T-cell (primary cell): Measurements from ENCODE around the gene DESI1. TPM values are rescaled to one million over a fixed set of nuclear protein-coding genes. Genes with fewer than 3 reads are reported as not detected.

Experiments
- ATAC-seq, 4 experiments: fragments of 200-7000 bp in 3 of 4; fragments of 150-1000 bp in 1 of 4; cut with Tn5 transposase; replicated peaks in 1 of 4; 1 replicate in 3 of 4; 2 replicates in 1 of 4; pipeline ENCODE4 v1.10.0; 2021; ENCODE audit warnings: moderate library complexity in 3 of 4, mild to moderate bottlenecking in 2 of 4, moderate number of reproducible peaks in 1 of 4
- CTCF ChIA-PET, 2 donors: fragments of 300-600 bp; sonication (Branson Sonifier 250); formaldehyde crosslinking; loops; one replicate each; lab custom pipeline; 2022; ENCODE audit warnings: antibody characterized with exemption in 2 of 2; lab: Charles Lee
- POLR2A ChIA-PET, 2 donors: fragments of 300-600 bp; sonication (Branson Sonifier 250); formaldehyde crosslinking; loops; one replicate each; lab custom pipeline; 2022; ENCODE audit warnings: antibody characterized with exemption in 2 of 2; lab: Charles Lee
- DNase-seq, 35 experiments: peaks; one replicate each; pipeline versions ENCODE4 v3.0.0 to v3.0.0-alpha.2; 2013 to 2023
- H3K27ac ChIP-seq: one replicate; pipeline ENCODE4 v1.5.1; 2013; ENCODE audit warnings: low read length
- H3K27me3 ChIP-seq, 2 experiments: replicated peaks in 1 of 2; 1 replicate in 1 of 2; 2 replicates in 1 of 2; pipeline versions ENCODE4 v1.6.1 to v1.7.0; 2013; ENCODE audit warnings: low read length in 1 of 2, mixed read lengths in 1 of 2; ENCODE audit not compliant: control insufficient read depth in 2 of 2, insufficient read depth in 2 of 2; ENCODE audit errors: extremely low read depth in 1 of 2
- H3K36me3 ChIP-seq, 2 donors: 1 replicate in 1 of 2; 2 replicates in 1 of 2; pipeline versions ENCODE4 v1.6.1 to v1.7.0; 2013; ENCODE audit warnings: low read length in 1 of 2; ENCODE audit not compliant: control insufficient read depth in 2 of 2, insufficient read depth in 1 of 2; ENCODE audit errors: extremely low read depth in 1 of 2
- H3K4me1 ChIP-seq, 2 experiments: 1 replicate in 1 of 2; 2 replicates in 1 of 2; pipeline versions ENCODE4 v1.6.1 to v1.7.0; 2013; ENCODE audit warnings: low read length in 2 of 2, mixed read lengths in 1 of 2; ENCODE audit not compliant: insufficient read depth in 2 of 2, control insufficient read depth in 1 of 2; ENCODE audit errors: extremely low read depth in 1 of 2
- H3K4me3 ChIP-seq, 2 donors: 1 replicate in 1 of 2; 2 replicates in 1 of 2; pipeline versions ENCODE4 v1.5.1 to v1.7.0; 2013; ENCODE audit warnings: mild to moderate bottlenecking in 2 of 2, low read length in 1 of 2, moderate library complexity in 1 of 2; ENCODE audit not compliant: control insufficient read depth in 1 of 2; ENCODE audit errors: extremely low read depth in 1 of 2
- H3K9me3 ChIP-seq: 2 replicates; pipeline ENCODE4 v1.7.0; 2013
- H3K27ac Mint-ChIP-seq, 2 donors: one replicate each; pipeline ENCODE4 v1.8.0; 2020 to 2021; ENCODE audit warnings: mild to moderate bottlenecking in 2 of 2, mixed read lengths in 2 of 2
- H3K27me3 Mint-ChIP-seq, 2 donors: one replicate each; pipeline ENCODE4 v1.8.0; 2021 to 2022; ENCODE audit warnings: mixed read lengths in 2 of 2
- H3K36me3 Mint-ChIP-seq: one replicate; pipeline ENCODE4 v1.8.0; 2021; ENCODE audit warnings: mixed read lengths
- H3K4me1 Mint-ChIP-seq, 3 donors: one replicate each; pipeline ENCODE4 v1.8.0; 2020 to 2022; ENCODE audit warnings: mixed read lengths in 3 of 3, mild to moderate bottlenecking in 1 of 3
- H3K4me3 Mint-ChIP-seq, 3 donors: one replicate each; pipeline ENCODE4 v1.8.0; 2020 to 2022; ENCODE audit warnings: mild to moderate bottlenecking in 3 of 3, mixed read lengths in 3 of 3, moderate library complexity in 3 of 3
- H3K9me3 Mint-ChIP-seq, 3 donors: one replicate each; pipeline ENCODE4 v1.8.0; 2020 to 2022; ENCODE audit warnings: mixed read lengths in 3 of 3
- WGBS: methylation state at CpG from one replicate; pipeline ENCODE4 v1.1.5; 2013; ENCODE audit warnings: missing lambda C conversion rate; ENCODE audit not compliant: insufficient coverage; 5-methylcytosine and 5-hydroxymethylcytosine counted together
- total RNA-seq, 35 experiments: library from RNA in 6 of 35; stranded (reverse) in 6 of 35; fragments of 120-200 nt in 1 of 35; gene quantifications; one replicate each; pipeline versions ENCODE4 v1.2.1 to v1.2.4 and lab custom pipeline; 2013 to 2026

The DESI1 gene
- total RNA-seq, 5 donors from 2014 or later (not counting 1 experiment from before 2014, with no cell fraction given) = 19.9 to 31.3 (median 28.7) TPM

DNA sequence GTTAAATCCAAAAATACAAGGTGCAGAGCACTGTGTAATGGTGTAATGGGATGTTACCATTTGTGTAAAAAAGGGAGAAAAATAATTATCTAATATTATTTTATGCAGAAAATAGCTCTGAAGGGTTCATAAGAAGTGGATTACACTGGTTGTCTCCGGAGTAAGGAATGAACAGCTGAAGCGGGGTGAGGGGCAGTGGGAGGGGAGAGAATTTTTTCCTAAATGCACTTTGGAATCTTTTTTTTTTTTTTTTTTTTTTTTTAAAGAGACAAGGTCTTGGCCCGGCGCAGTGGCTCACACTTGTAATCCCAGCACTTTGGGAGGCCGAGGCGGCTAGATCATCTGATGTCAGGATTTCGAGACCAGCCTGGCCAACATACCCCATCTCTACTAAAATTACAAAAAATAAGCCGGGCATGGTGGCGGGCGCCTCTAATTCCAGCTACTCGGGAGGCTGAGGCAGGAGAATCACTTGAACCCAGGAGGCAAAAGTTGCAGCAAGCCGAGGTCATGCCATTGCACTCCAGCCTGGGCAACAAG, 69.8 kb downstream of the DESI1 start:
- no peak overlapping the region for H3K27ac Mint-ChIP-seq
- Histone ChIP-seq H3K36me3 (no peaks in the 10 kb centered on the region), H3K4me3 (no peak overlapping the region), H3K27me3 (peaks cover 0 to 18% of the 10 kb centered on the region in 2 experiments), H3K4me1 (no peaks in the 10 kb centered on the region), H3K27ac (no peak overlapping the region), H3K9me3 (no peaks in the 10 kb centered on the region)
- 93% methylated on average over 6 of the region's 12 CpGs for WGBS
- no peaks in the 10 kb centered on the region for H3K4me1 Mint-ChIP-seq
- peaks cover 0 to 11% of the 10 kb centered on the region in 2 donors for H3K27me3 Mint-ChIP-seq
- CTCF ChIA-PET = no interaction called here
- no peaks in the 10 kb centered on the region for H3K9me3 Mint-ChIP-seq
- POLR2A ChIA-PET = no interaction called here
- DNase-seq = no peak
- no peaks in the 10 kb centered on the region for H3K36me3 Mint-ChIP-seq
- no peak for ATAC-seq
- H3K4me3 Mint-ChIP-seq = no peak overlapping the region

DNA sequence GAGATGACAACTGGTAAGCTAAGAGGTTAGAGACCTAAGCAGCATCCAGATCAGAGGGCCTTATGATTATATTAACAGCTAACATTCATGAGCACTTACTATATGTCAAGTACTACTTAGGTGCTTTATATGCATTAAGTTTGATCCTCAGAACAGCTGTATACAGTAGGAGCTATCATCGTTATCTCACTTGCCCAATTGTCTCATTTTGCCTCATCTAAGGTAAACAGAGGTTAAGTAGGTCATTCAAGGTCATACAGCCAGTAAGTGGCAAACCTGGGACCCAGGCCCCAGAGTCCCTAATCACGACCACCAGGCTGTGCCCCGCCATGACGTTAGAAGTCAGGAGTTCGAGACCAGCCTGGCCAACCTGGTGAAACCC, 72.0 kb downstream of the DESI1 start:
- H3K36me3 ChIP-seq = no peaks in the 10 kb centered on the region
- no peaks in the 10 kb centered on the region for H3K36me3 Mint-ChIP-seq
- no peak overlapping the region for H3K4me3 Mint-ChIP-seq
- no peak for DNase-seq
- peaks cover 5 to 12% of the 10 kb centered on the region in 2 experiments for H3K4me1 ChIP-seq
- H3K4me3 ChIP-seq = no peak overlapping the region
- H3K27ac ChIP-seq = no peak overlapping the region
- POLR2A ChIA-PET = no interaction called here
- 90% methylated on average over 4 of the region's 5 CpGs for WGBS
- no peaks in the 10 kb centered on the region for H3K9me3 ChIP-seq
- H3K9me3 Mint-ChIP-seq = no peaks in the 10 kb centered on the region
- peaks cover 12 to 15% (median 14%) of the 10 kb centered on the region in 3 donors for H3K4me1 Mint-ChIP-seq
- ATAC-seq = no peak
- CTCF ChIA-PET = no interaction called here
- peaks cover 0 to 7% of the 10 kb centered on the region in 2 experiments for H3K27me3 ChIP-seq
- peaks cover 0 to 7% of the 10 kb centered on the region in 2 donors for H3K27me3 Mint-ChIP-seq
- H3K27ac Mint-ChIP-seq = no peak overlapping the region

Other genes starting within 250 kb of the DESI1 start
- gene TEF, start 239.1 kb downstream of the DESI1 start, total RNA-seq = 10 to 100 TPM in 1 of 5 donors, 1 to 10 TPM in 4; 4.1 to 10.8 (median 4.6) TPM
- 10 to 100 TPM; 22.2 to 48.6 (median 37.9) TPM for gene TOB2, start 174.2 kb downstream of the DESI1 start, total RNA-seq
- 10 to 100 TPM; 29.0 to 45.9 (median 38.0) TPM for gene PHF5A, start 152.4 kb downstream of the DESI1 start, total RNA-seq
- gene ACO2, start 151.9 kb downstream of the DESI1 start, total RNA-seq = 10 to 100 TPM; 72.0 to 82.2 (median 77.0) TPM
- 10 to 100 TPM; 20.6 to 57.7 (median 44.9) TPM for gene POLR3H, start 76.6 kb downstream of the DESI1 start, total RNA-seq
- under 1 TPM in 3 of 5 donors, not detected in 2; 0.13 to 0.23 (median 0.16) TPM for gene CSDC2, start 60.0 kb downstream of the DESI1 start, total RNA-seq
- gene PMM1, start 31.2 kb downstream of the DESI1 start, total RNA-seq = 10 to 100 TPM; 22.6 to 39.7 (median 33.4) TPM
- 100 to 1,000 TPM; 159 to 174 (median 168) TPM for gene XRCC6, start 252 bp upstream of the DESI1 start, total RNA-seq
- 100 to 1,000 TPM; 108 to 145 (median 122) TPM for gene SNU13, start 67.8 kb upstream of the DESI1 start, total RNA-seq
- gene MEI1, start 78.5 kb upstream of the DESI1 start, total RNA-seq = 10 to 100 TPM; 52.7 to 89.2 (median 72.9) TPM
- gene CCDC134, start 179.6 kb upstream of the DESI1 start, total RNA-seq = 10 to 100 TPM; 14.4 to 21.7 (median 16.7) TPM
- 100 to 1,000 TPM in 3 of 5 donors, 10 to 100 TPM in 2; 71.9 to 128 (median 112) TPM for gene SREBF2, start 212.1 kb upstream of the DESI1 start, total RNA-seq